Neural progenitor cell (in vitro differentiated cells): ENCODE measurements around the gene YBX1. TPM values are rescaled to one million over a fixed set of nuclear protein-coding genes. Genes with fewer than 3 reads are reported as not detected.

Source experiments
- DNase-seq: peaks from one replicate; pipeline ENCODE4 v3.0.0-alpha.2; 2016; ENCODE audit warnings: low spot score
- H2AFZ ChIP-seq: fragments of 200-600 bp; sonication (generic); replicated peaks from 2 replicates; pipeline ENCODE4 v1.6.1; 2016; ENCODE audit warnings: antibody characterized with exemption
- H3F3A ChIP-seq: fragments of 200-600 bp; sonication (generic); 2 replicates; pipeline ENCODE4 v1.6.1; 2016; ENCODE audit warnings: antibody characterized with exemption, low read depth
- H3K27ac ChIP-seq: fragments of 200-600 bp; sonication (generic); 2 replicates; pipeline ENCODE4 v1.5.1; 2016; ENCODE audit warnings: mild to moderate bottlenecking
- H3K27me3 ChIP-seq: fragments of 200-600 bp; sonication (generic); 2 replicates; pipeline ENCODE4 v1.6.1; 2016; ENCODE audit warnings: mild to moderate bottlenecking, moderate library complexity
- H3K36me3 ChIP-seq: fragments of 200-600 bp; sonication (generic); 2 replicates; pipeline ENCODE4 v1.5.1; 2016
- H3K4me1 ChIP-seq: fragments of 200-600 bp; sonication (generic); 2 replicates; pipeline ENCODE4 v1.6.1; 2016; ENCODE audit warnings: mixed run types
- H3K4me2 ChIP-seq: fragments of 200-600 bp; sonication (generic); 2 replicates; pipeline ENCODE4 v1.6.1; 2016
- H3K4me3 ChIP-seq: fragments of 200-600 bp; sonication (generic); 2 replicates; pipeline ENCODE4 v1.5.1; 2016
- H3K79me2 ChIP-seq: fragments of 200-600 bp; sonication (generic); 2 replicates; pipeline ENCODE4 v1.6.1; 2016; ENCODE audit warnings: low read depth
- H3K9ac ChIP-seq: fragments of 200-600 bp; sonication (generic); 2 replicates; pipeline ENCODE4 v1.6.1; 2016
- H3K9me3 ChIP-seq: fragments of 200-600 bp; sonication (generic); 2 replicates; pipeline ENCODE4 v1.5.1; 2016; ENCODE audit warnings: low read depth
- H4K20me1 ChIP-seq: fragments of 200-600 bp; sonication (generic); 2 replicates; pipeline ENCODE4 v1.6.1; 2016; ENCODE audit warnings: low read depth
- H3K27ac Mint-ChIP-seq: 3 replicates; pipeline ENCODE4 v1.8.0; 2021; ENCODE audit warnings: mixed read lengths
- H3K27me3 Mint-ChIP-seq: 2 replicates; pipeline ENCODE4 v1.8.0; 2022; ENCODE audit warnings: low read depth, mild to moderate bottlenecking, inconsistent platforms, moderate library complexity, mixed read lengths; ENCODE audit not compliant: insufficient read depth
- H3K36me3 Mint-ChIP-seq: 3 replicates; pipeline ENCODE4 v1.8.0; 2021; ENCODE audit warnings: mixed read lengths
- H3K4me1 Mint-ChIP-seq: 3 replicates; pipeline ENCODE4 v1.8.0; 2021; ENCODE audit warnings: mixed read lengths
- H3K4me3 Mint-ChIP-seq: 3 replicates; pipeline ENCODE4 v1.8.0; 2021; ENCODE audit warnings: mild to moderate bottlenecking, moderate library complexity, mixed read lengths
- H3K9me3 Mint-ChIP-seq: 3 replicates; pipeline ENCODE4 v1.8.0; 2020; ENCODE audit warnings: mixed read lengths
- CTCF ChIP-seq: fragments of 200-600 bp; sonication (generic); IDR thresholded peaks from 2 replicates; pipeline ENCODE4 v1.5.1; 2017; ENCODE audit warnings: antibody characterized with exemption, mild to moderate bottlenecking
- EZH2 ChIP-seq: fragments of 200-600 bp; sonication (generic); IDR thresholded peaks from 2 replicates; pipeline ENCODE4 v1.6.1; 2017; ENCODE audit warnings: antibody characterized with exemption, mild to moderate bottlenecking, moderate library complexity
- EZH2phosphoT487 ChIP-seq: fragments of 200-600 bp; sonication (generic); IDR thresholded peaks from 2 replicates; pipeline ENCODE4 v1.6.1; 2017; ENCODE audit warnings: antibody characterized with exemption
- total RNA-seq: library from RNA; depleted of rRNA; stranded (reverse); fragments of >200 nt; gene quantifications from 2 replicates; pipeline ENCODE4 v1.2.3, GENCODE V29; 2015; ENCODE audit warnings: low replicate concordance

YBX1 gene
- total RNA-seq, 1 donor from 2014 or later, result 1,610 TPM

- no peak overlapping the region for H2AFZ ChIP-seq
- no peaks in the 10 kb centered on the region for H3K27me3 ChIP-seq
- H3K4me2 ChIP-seq, result no peak overlapping the region
- Mint-ChIP-seq H3K9me3 (peaks cover 3% of the 10 kb centered on the region), H3K27ac (peak overlapping the region; percentile 28), H3K36me3 (no peaks in the 10 kb centered on the region), H3K27me3 (peaks cover 3% of the 10 kb centered on the region), H3K4me3 (no peak overlapping the region), H3K4me1 (peaks cover 15% of the 10 kb centered on the region)
- no peaks in the 10 kb centered on the region for H3K9me3 ChIP-seq
- peaks cover 9% of the 10 kb centered on the region for H3F3A ChIP-seq
- H3K4me3 ChIP-seq, result no peak overlapping the region
- peaks cover 7% of the 10 kb centered on the region for H3K4me1 ChIP-seq
- DNase-seq, result no peak
- no peak overlapping the region for H3K9ac ChIP-seq
- H3K79me2 ChIP-seq, result no peaks in the 10 kb centered on the region
- no peaks in the 10 kb centered on the region for H4K20me1 ChIP-seq
- TF ChIP-seq CTCF, result no peak
- TF ChIP-seq EZH2phosphoT487, result no peak
- TF ChIP-seq EZH2, result no peak
- no peak overlapping the region for H3K27ac ChIP-seq
- H3K36me3 ChIP-seq, result no peaks in the 10 kb centered on the region
These were observed 52.8 kb downstream of the YBX1 start for GRCh38 chr1:42735056-42735455.

- Histone ChIP-seq H4K20me1 (no peaks in the 10 kb centered on the region), H3F3A (peaks cover 15% of the 10 kb centered on the region), H3K4me1 (peaks cover 12% of the 10 kb centered on the region), H3K4me2 (no peak overlapping the region), H3K36me3 (no peaks in the 10 kb centered on the region), H3K27ac (no peak overlapping the region), H3K4me3 (no peak overlapping the region), H2AFZ (no peak overlapping the region), H3K27me3 (no peaks in the 10 kb centered on the region), H3K79me2 (no peaks in the 10 kb centered on the region), H3K9me3 (no peaks in the 10 kb centered on the region), H3K9ac (no peak overlapping the region)
- Mint-ChIP-seq H3K4me3 (no peak overlapping the region), H3K4me1 (peaks cover 18% of the 10 kb centered on the region), H3K9me3 (peaks cover 3% of the 10 kb centered on the region), H3K27ac (no peak overlapping the region), H3K27me3 (peaks cover 5% of the 10 kb centered on the region), H3K36me3 (no peaks in the 10 kb centered on the region)
- no peak for TF ChIP-seq CTCF
- TF ChIP-seq EZH2phosphoT487, result no peak
- no peak for TF ChIP-seq EZH2
- no peak for DNase-seq
These were observed 53.4 kb downstream of the YBX1 start for GRCh38 chr1:42735477-42736105.

- Mint-ChIP-seq H3K36me3 (no peaks in the 10 kb centered on the region), H3K27me3 (peaks cover 8% of the 10 kb centered on the region), H3K9me3 (peaks cover 3% of the 10 kb centered on the region), H3K4me3 (no peak overlapping the region), H3K27ac (no peak overlapping the region), H3K4me1 (peaks cover 23% of the 10 kb centered on the region)
- peaks cover 18% of the 10 kb centered on the region for H3K4me1 ChIP-seq
- no peak overlapping the region for H3K4me2 ChIP-seq
- no peaks in the 10 kb centered on the region for H3K36me3 ChIP-seq
- no peaks in the 10 kb centered on the region for H3K79me2 ChIP-seq
- TF ChIP-seq EZH2 (no peak), CTCF (peak; percentile 30)
- no peaks in the 10 kb centered on the region for H3K9me3 ChIP-seq
- peaks cover 19% of the 10 kb centered on the region for H3F3A ChIP-seq
- H3K4me3 ChIP-seq, result no peak overlapping the region
- H3K9ac ChIP-seq, result no peak overlapping the region
- no peaks in the 10 kb centered on the region for H3K27me3 ChIP-seq
- no peak overlapping the region for H3K27ac ChIP-seq
- no peak overlapping the region for H2AFZ ChIP-seq
- H4K20me1 ChIP-seq, result no peaks in the 10 kb centered on the region
- peak; percentile 32 for DNase-seq
These were observed 53.9 kb downstream of the YBX1 start for GRCh38 chr1:42736152-42736551.
